ENCODE data around the gene AZU1. TPM values are rescaled to one million over a fixed set of nuclear protein-coding genes. Genes with fewer than 3 reads are reported as not detected.

Gene AZU1
- total and polyA plus RNA-seq, 2 of the 8 experiments (the other 6 are each of a cell fraction or from before 2014, with no cell fraction given), result 0.80 to 1.3 TPM

GRCh38 chr19:871446-872265 lies 44.0 kb downstream of the AZU1 start:
- Histone ChIP-seq H3K79me1 (ENCODE audit: low read depth, low read length) (peaks cover 2% of the 10 kb centered on the region), H3K9ac (replicated peaks in 1 of 4; ENCODE audit: extremely low read depth in 1 of 4, low read depth in 3 of 4, low read length in 3 of 4) (no peak overlapping the region), H3K27ac (ENCODE audit: low read depth, low read length) (no peak overlapping the region), H4K20me1 (replicated peaks in 1 of 2; ENCODE audit: control insufficient read depth in 1 of 2, insufficient read depth in 2 of 2, low read length in 2 of 2) (peaks cover 4 to 9% of the 10 kb centered on the region in 2 experiments), H2BK15ac (ENCODE audit: low read length) (0 out of 2 replicates have a peak overlapping the region, but pooled peaks have one; percentile 92), H3K23me2 (ENCODE audit: low read depth, low read length) (no peaks in the 10 kb centered on the region), H3K79me2 (ENCODE audit: control insufficient read depth in 1 of 2, insufficient read depth in 2 of 2, low read length in 2 of 2) (no peaks in the 10 kb centered on the region), H2BK5ac (ENCODE audit: low read depth, low read length) (peak overlapping the region; percentile 73; the same call in 1 of the 2 replicates), H4K5ac (ENCODE audit: insufficient read length, low read depth, low read length) (no peak overlapping the region), H2AK5ac (ENCODE audit: low read depth, low read length) (no peak overlapping the region), H2AFZ (ENCODE audit: low read length) (no peak overlapping the region), H3K23ac (ENCODE audit: insufficient read length) (no peak overlapping the region), H3K36me3 (ENCODE audit: control insufficient read depth in 2 of 4, insufficient read depth in 4 of 4, low read length in 3 of 4) (peaks cover 0 to 18% (median 0%) of the 10 kb centered on the region in 4 experiments; a peak in 4 of 8 replicates), H3K14ac (ENCODE audit: insufficient read length) (no peak overlapping the region), H2BK120ac (replicated peaks; ENCODE audit: low read depth, low read length) (no peak overlapping the region), H3K4me3 (ENCODE audit: extremely low read depth in 1 of 4, insufficient read depth in 2 of 4, low read depth in 3 of 4, low read length in 4 of 4) (no peak overlapping the region), H2BK12ac (ENCODE audit: low read depth, low read length) (no peak overlapping the region), H3K56ac (replicated peaks; ENCODE audit: insufficient read length, low read depth, low read length) (no peak overlapping the region), H3K4ac (replicated peaks; ENCODE audit: insufficient read length, low read depth, low read length) (no peak overlapping the region), H3K27me3 (replicated peaks in 1 of 4; ENCODE audit: control insufficient read depth in 3 of 4, extremely low read depth in 1 of 4, insufficient read depth in 3 of 4, low read length in 3 of 4) (no peaks in the 10 kb centered on the region), H3K18ac (ENCODE audit: extremely low read depth, low read length) (no peak overlapping the region), H3K4me1 (replicated peaks in 1 of 4; ENCODE audit: control insufficient read depth in 3 of 4, insufficient read depth in 4 of 4, low read length in 3 of 4) (peaks cover 3 to 22% (median 7%) of the 10 kb centered on the region in 4 experiments), H3K9me3 (ENCODE audit: insufficient read depth in 2 of 2, low read depth in 1 of 2, low read length in 1 of 2) (peaks cover 0 to 3% of the 10 kb centered on the region in 2 experiments; a peak in 1 of 4 replicates), H4K91ac (replicated peaks; ENCODE audit: insufficient read length, low read length) (no peak overlapping the region), H3K4me2 (ENCODE audit: insufficient read depth in 1 of 2, low read depth in 2 of 2, low read length in 2 of 2) (no peak overlapping the region), H4K8ac (ENCODE audit: extremely low read depth, insufficient read depth, low read length) (peak overlapping the region; percentile 35; the same call in 1 of the 2 replicates), H2BK20ac (ENCODE audit: low read length) (no peak overlapping the region)
- ChIA-PET POLR2A (ENCODE audit: partially characterized antibody) (interaction anchor here (0.7 to 2.4 kb wide), 9 partner anchors 9 to 111 kb away, joined by 3 to 8 read pairs (median 4); partner anchors contain the start of genes ELANE and WDR18), CTCF (ENCODE audit: partially characterized antibody) (interaction anchor here (0.6 to 2.8 kb wide), 6 partner anchors 9 to 101 kb away, joined by 3 to 10 read pairs (median 4); no protein-coding TSS in a partner anchor)
- DNase-seq (ENCODE audit: low read depth in 1 of 2, low spot score in 2 of 2) (peak in 1 of 2 experiments; percentile 82), FAIRE-seq (no peak)
- WGBS, 2 experiments (ENCODE audit: extremely low coverage in 1 of 2, insufficient coverage in 1 of 2, insufficient read length in 1 of 2, insufficient replicate concordance in 2 of 2, low coverage in 1 of 2, low lambda C conversion rate in 2 of 2, missing lambda C conversion rate in 1 of 2), result 79% methylated on average over 17 of the region's 33 CpGs; no CpG with 5 or more reads in 1 of the 2 experiments
- no peak for TF ChIP-seq SIRT6 (IDR thresholded peaks at IDR 0.05; ENCODE audit: low read length)
